Heart left ventricle (tissue), 16 donors: ENCODE results near the gene MINDY3. TPM values are rescaled to one million over a fixed set of nuclear protein-coding genes. Genes with fewer than 3 reads are reported as not detected.

Experiments used
- ATAC-seq, 4 donors: fragments of 200-7000 bp; cut with Tn5 transposase; one replicate each; pipeline ENCODE4 v1.9.1; 2020 to 2022; ENCODE audit warnings: moderate library complexity in 4 of 4, mild to moderate bottlenecking in 3 of 4, moderate number of reproducible peaks in 1 of 4
- DNase-seq, 5 donors: peaks; one replicate each; pipeline ENCODE4 v3.0.0-alpha.2; 2020
- H3K27ac ChIP-seq, 12 donors: fragments of 200-600 bp; sonication (generic) in 4 of 12; one replicate each; pipeline versions ENCODE4 v1.5.0 to v1.8.0; 2016 to 2022; ENCODE audit warnings: mild to moderate bottlenecking in 2 of 12
- H3K27me3 ChIP-seq, 9 donors: fragments of 200-600 bp; sonication (generic) in 2 of 9; one replicate each; pipeline versions ENCODE4 v1.5.1 to v1.8.0; 2016 to 2022; ENCODE audit warnings: mild to moderate bottlenecking in 3 of 9
- H3K36me3 ChIP-seq, 9 donors: fragments of 200-600 bp; sonication (generic) in 2 of 9; one replicate each; pipeline versions ENCODE4 v1.5.0 to v1.8.0; 2018 to 2022; ENCODE audit warnings: mild to moderate bottlenecking in 2 of 9
- H3K4me1 ChIP-seq, 12 donors: fragments of 200-600 bp; sonication (generic) in 4 of 12; one replicate each; pipeline versions ENCODE4 v1.5.0 to v1.8.0; 2016 to 2022; ENCODE audit warnings: mild to moderate bottlenecking in 3 of 12
- H3K4me3 ChIP-seq, 12 donors: fragments of 200-600 bp; sonication (generic) in 4 of 12; one replicate each; pipeline versions ENCODE4 v1.5.0 to v1.8.0; 2017 to 2022; ENCODE audit warnings: mild to moderate bottlenecking in 9 of 12, moderate library complexity in 4 of 12
- H3K9me3 ChIP-seq, 12 donors: fragments of 200-600 bp; sonication (generic) in 4 of 12; one replicate each; pipeline versions ENCODE4 v1.5.0 to v1.8.0; 2016 to 2022; ENCODE audit warnings: mild to moderate bottlenecking in 1 of 12
- POLR2A ChIP-seq, 2 donors: fragments of 450-650 bp; IDR thresholded peaks; one replicate each; pipeline ENCODE4 v1.6.1; 2017; ENCODE audit warnings: antibody characterized with exemption in 2 of 2, mild to moderate bottlenecking in 2 of 2, moderate library complexity in 2 of 2
- WGBS, 4 donors: extraction: QIAGEN DNeasy Blood & Tissue Kit in 2 of 4; methylation state at CpG; one replicate each; pipeline versions ENCODE4 v1.1.5 to v1.1.7; 2013 to 2018; 5-methylcytosine and 5-hydroxymethylcytosine counted together
- intact Hi-C, 10 donors: fragments of 100-400 bp; cut with DNase I; formaldehyde crosslinking; loops; one replicate each; pipeline versions ENCODE4 v1.11.1 to v1.14.2; 2022
- polyA plus RNA-seq, 2 donors: library from polyadenylated mRNA; stranded (reverse); fragments of 200-250 nt; gene quantifications; one replicate each; pipeline ENCODE4 v1.2.3, GENCODE V29; 2013
- total RNA-seq, 9 donors: library from RNA; depleted of rRNA in 2 of 9; stranded (reverse); fragments of >200 nt in 2 of 9; fragmentation: NEBNext Ultra II Directional in 3 of 9; extraction: Animal tissue kit (Norgen Biotek cat#: 25700) in 3 of 9; gene quantifications; one replicate each; pipeline versions ENCODE4 v1.1.0 to v1.2.4, GENCODE V29; 2016 to 2023
- TF ChIP-seq, protein P1 (sequence below), 12 donors: fragments of 200-600 bp; sonication (generic) in 4 of 12; IDR thresholded peaks; one replicate each; pipeline versions ENCODE4 v1.5.0 to v1.8.0; 2018 to 2022; ENCODE audit warnings: antibody characterized with exemption in 12 of 12, mild to moderate bottlenecking in 5 of 12
- donor health status: ischemic (EF 13 %, LVEDD 7.1; RV severe dilation, severe dysfunction).
- donor health status: healthy with polysubstance abuse.
- donor health status: DM: no; HTN: yes; CAD: no.
- donor health status: DM: no; HTN: no; CAD: no.
- donor health status: ischemic (EF 25% LVEDD 6.9; RV normal size, moderate dysfunction).
- donor health status: ischemic (EF 25% LVEDD 5.7; RV mildly dilated, moderate dysfunction).
- donor health status: healthy.
- donor health status: DM: yes; HTN: yes; CAD: no.
- donor health status: ischemic (EF 35%, LVEDD 5.7; RV mildly dilated, moderate dysfunction).
- donor health status: nonischemic (EF 11% LVEDD 7.7; RV severe dilation, severe dysfunction).
- donor health status: DM: yes; HTN: yes; CAD: no.
- donor health status: PGD.
- donor health status: ischemic (EF 29% LVEDD 5.4; RV normal size, mild dysfunction).
- donor health status: nonischemic (EF 23%, LVEDD 6.1; RV moderate dilation, normal function).

MINDY3 gene
- total and polyA plus RNA-seq, 11 donors: 7.6 to 31.0 (median 21.0) TPM

- peak overlapping the region in 7 of 12 donors; percentile 6 to 73 (median 31) for H3K27ac ChIP-seq
- no peaks in the 10 kb centered on the region for H3K9me3 ChIP-seq
- peaks cover 0 to 18% (median 0%) of the 10 kb centered on the region in 12 donors for H3K4me1 ChIP-seq
- intact Hi-C loops: no loop called here
- H3K4me3 ChIP-seq: no peak overlapping the region
- no peaks in the 10 kb centered on the region for H3K36me3 ChIP-seq
- no peaks in the 10 kb centered on the region for H3K27me3 ChIP-seq
- DNase-seq (no peak), ATAC-seq (no peak)
- TF ChIP-seq, protein P1, sequence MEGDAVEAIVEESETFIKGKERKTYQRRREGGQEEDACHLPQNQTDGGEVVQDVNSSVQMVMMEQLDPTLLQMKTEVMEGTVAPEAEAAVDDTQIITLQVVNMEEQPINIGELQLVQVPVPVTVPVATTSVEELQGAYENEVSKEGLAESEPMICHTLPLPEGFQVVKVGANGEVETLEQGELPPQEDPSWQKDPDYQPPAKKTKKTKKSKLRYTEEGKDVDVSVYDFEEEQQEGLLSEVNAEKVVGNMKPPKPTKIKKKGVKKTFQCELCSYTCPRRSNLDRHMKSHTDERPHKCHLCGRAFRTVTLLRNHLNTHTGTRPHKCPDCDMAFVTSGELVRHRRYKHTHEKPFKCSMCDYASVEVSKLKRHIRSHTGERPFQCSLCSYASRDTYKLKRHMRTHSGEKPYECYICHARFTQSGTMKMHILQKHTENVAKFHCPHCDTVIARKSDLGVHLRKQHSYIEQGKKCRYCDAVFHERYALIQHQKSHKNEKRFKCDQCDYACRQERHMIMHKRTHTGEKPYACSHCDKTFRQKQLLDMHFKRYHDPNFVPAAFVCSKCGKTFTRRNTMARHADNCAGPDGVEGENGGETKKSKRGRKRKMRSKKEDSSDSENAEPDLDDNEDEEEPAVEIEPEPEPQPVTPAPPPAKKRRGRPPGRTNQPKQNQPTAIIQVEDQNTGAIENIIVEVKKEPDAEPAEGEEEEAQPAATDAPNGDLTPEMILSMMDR (IDR thresholded peaks at IDR 0.05): no peak
- WGBS, 4 donors: 65 to 74% (median 70%) methylated on average over 9 of the region's 9 CpGs
Measured at GRCh38 chr10:15739254-15739970, 120.9 kb downstream of the MINDY3 start.

DNA sequence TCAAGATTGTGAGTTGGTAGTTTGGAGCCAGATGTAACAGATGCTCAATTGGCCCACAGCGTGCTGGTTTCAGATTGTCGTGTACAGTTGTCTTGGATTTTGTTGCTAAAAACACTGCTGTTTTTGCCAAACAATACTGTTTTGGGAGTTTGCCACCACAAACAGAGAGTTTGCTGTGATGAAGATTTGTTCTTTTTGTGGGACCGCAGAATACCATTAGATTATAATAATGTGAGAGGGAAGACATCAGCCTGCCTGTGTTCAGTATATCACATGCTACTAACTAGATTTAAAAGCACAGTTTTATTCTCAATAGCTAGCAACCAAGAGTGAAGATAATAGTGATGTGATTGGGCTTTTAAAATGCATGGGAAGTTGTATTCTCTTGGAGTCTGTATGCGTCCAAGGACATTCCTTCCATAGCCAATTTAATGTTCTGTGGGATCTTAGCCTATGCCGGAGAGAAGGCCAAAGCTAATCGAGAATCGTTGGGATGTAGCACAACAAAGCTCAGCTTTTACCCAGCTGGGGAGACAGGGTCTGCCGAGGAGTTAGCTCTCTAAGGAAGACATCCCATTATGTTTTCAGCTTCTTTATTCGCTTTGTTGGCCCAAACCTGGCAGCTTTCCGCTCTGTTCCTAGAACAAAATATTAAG lies 121.9 kb downstream of the MINDY3 start:
- Histone ChIP-seq H3K4me1 (peaks cover 0 to 18% (median 0%) of the 10 kb centered on the region in 12 donors), H3K4me3 (peak overlapping the region in 1 of 12 donors; percentile 11), H3K27ac (peak overlapping the region in 10 of 12 donors; percentile 2 to 73 (median 20)), H3K36me3 (no peaks in the 10 kb centered on the region), H3K27me3 (no peaks in the 10 kb centered on the region), H3K9me3 (peaks cover 0 to 5% (median 0%) of the 10 kb centered on the region in 12 donors)
- intact Hi-C loops: no loop called here
- 63 to 74% (median 70%) methylated on average over 10 of the region's 10 CpGs for WGBS, 4 donors
- peak in 2 of 5 donors; percentile 29 to 42 for DNase-seq
- ATAC-seq: peak; percentile 22 to 74 (median 63)
- TF ChIP-seq POLR2A (IDR thresholded peaks at IDR 0.05): no peak
- TF ChIP-seq, protein P1 (IDR thresholded peaks at IDR 0.05): no peak

DNA sequence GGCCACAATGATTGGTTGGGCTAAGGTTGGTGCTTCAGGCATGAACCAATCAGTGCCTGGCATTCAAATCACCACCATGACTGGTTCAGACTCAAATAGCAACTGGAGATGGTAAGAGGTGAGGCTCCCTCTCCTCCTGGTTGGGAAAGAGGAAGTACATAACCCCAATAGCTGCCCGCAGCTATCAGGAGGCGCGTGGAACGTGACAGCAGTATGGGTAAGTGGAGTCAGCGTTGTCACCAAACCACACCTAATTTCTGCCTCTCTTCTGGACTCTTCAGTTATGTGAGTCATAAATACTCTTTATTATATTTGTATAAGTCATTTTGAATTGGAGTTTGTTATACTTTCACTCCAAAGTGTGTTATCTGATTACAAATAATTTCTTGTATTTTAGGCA lies 122.7 kb downstream of the MINDY3 start:
- DNase-seq (no peak), ATAC-seq (peak in 1 of 4 donors; percentile 41)
- Histone ChIP-seq H3K27me3 (no peaks in the 10 kb centered on the region), H3K27ac (peak overlapping the region in 2 of 12 donors; percentile 17 to 73), H3K36me3 (no peaks in the 10 kb centered on the region), H3K4me3 (no peak overlapping the region), H3K4me1 (peaks cover 0 to 18% (median 0%) of the 10 kb centered on the region in 12 donors), H3K9me3 (peaks cover 0 to 8% (median 0%) of the 10 kb centered on the region in 12 donors)
- WGBS, 4 donors: 70 to 91% (median 77%) methylated on average over 5 of the region's 5 CpGs
- TF ChIP-seq POLR2A (IDR thresholded peaks at IDR 0.05): no peak
- TF ChIP-seq, protein P1 (IDR thresholded peaks at IDR 0.05): no peak
- intact Hi-C loops: no loop called here

- ATAC-seq: peak in 2 of 4 donors; percentile 35 to 55
- no peak for TF ChIP-seq POLR2A (IDR thresholded peaks at IDR 0.05)
- TF ChIP-seq, protein P1 (IDR thresholded peaks at IDR 0.05): no peak
- 28 to 35% (median 29%) methylated on average over 4 of the region's 4 CpGs for WGBS, 4 donors
- Histone ChIP-seq H3K4me1 (peaks cover 0 to 18% (median 0%) of the 10 kb centered on the region in 12 donors), H3K36me3 (no peaks in the 10 kb centered on the region), H3K27ac (no peak overlapping the region), H3K27me3 (no peaks in the 10 kb centered on the region), H3K9me3 (peaks cover 0 to 17% (median 2%) of the 10 kb centered on the region in 12 donors), H3K4me3 (no peak overlapping the region)
- DNase-seq: peak in 2 of 5 donors; percentile 39 to 41
- intact Hi-C loops: no loop called here
Measured at GRCh38 chr10:15735763-15736162, 124.5 kb downstream of the MINDY3 start.
